Measurements from ENCODE around the gene TRIM52. TPM values are rescaled to one million over a fixed set of nuclear protein-coding genes. Genes with fewer than 3 reads are reported as not detected.

Gene TRIM52
- total and polyA plus RNA-seq, 9 of the 15 experiments (the other 6 are each of a cell fraction or from before 2014, with no cell fraction given) = 3.3 to 21.9 (median 13.5) TPM

- TF ChIP-seq, protein P1, sequence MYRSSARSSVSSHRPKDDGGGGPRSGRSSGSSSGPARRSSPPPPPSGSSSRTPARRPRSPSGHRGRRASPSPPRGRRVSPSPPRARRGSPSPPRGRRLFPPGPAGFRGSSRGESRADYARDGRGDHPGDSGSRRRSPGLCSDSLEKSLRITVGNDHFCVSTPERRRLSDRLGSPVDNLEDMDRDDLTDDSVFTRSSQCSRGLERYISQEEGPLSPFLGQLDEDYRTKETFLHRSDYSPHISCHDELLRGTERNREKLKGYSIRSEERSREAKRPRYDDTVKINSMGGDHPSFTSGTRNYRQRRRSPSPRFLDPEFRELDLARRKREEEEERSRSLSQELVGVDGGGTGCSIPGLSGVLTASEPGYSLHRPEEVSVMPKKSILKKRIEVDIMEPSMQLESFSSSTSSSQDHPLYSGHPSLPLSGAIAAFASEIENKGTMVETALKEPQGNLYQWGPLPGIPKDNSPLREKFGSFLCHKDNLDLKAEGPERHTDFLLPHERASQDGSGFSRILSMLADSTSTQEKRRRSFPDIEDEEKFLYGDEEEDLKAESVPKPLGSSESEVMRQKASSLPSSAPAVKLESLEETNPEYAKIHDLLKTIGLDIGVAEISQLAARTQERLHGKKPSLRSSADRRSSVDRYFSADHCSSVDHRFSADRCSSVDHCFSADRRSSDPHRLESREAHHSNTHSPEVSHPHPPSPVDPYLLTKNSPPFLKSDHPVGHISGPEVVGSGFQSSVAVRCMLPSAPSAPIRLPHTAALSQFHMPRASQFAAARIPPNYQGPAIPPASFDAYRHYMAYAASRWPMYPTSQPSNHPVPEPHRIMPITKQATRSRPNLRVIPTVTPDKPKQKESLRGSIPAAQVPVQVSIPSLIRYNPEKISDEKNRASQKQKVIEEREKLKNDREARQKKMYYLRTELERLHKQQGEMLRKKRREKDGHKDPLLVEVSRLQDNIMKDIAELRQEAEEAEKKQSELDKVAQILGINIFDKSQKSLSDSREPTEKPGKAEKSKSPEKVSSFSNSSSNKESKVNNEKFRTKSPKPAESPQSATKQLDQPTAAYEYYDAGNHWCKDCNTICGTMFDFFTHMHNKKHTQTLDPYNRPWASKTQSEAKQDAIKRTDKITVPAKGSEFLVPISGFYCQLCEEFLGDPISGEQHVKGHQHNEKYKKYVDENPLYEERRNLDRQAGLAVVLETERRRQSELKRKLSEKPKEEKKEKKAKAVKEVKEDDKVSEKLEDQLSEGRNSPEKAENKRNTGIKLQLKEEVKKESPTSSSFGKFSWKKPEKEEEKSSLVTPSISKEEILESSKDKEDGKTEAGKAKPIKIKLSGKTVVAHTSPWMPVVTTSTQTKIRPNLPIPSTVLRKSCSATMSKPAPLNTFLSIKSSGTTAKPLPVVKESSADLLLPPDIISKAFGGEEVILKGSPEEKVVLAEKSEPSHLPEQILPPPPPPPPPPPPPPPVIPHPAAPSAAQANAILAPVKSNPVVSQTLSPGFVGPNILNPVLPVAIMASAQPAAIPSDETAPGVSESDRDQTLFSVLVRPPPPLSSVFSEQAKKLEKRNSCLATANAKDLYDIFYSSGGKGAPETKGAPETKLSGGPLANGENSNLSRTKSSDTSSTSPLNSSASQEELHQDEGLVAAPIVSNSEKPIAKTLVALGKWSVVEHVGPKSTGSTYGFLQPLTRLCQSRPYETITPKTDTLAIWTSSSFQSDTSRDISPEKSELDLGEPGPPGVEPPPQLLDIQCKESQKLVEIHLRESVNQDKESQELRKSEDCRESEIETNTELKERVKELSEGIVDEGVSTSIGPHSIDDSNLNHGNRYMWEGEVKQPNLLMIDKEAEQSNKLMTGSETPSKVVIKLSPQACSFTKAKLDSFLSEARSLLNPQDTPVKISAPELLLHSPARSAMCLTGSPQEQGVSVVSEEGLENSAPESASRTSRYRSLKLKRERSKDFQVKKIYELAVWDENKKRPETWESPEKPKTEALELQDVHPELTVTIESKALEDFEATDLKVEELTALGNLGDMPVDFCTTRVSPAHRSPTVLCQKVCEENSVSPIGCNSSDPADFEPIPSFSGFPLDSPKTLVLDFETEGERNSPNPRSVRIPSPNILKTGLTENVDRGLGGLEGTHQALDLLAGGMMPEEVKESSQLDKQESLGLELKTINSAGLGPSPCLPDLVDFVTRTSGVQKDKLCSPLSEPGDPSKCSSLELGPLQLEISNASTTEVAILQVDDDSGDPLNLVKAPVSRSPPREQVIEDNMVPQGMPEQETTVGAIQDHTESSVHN (IDR thresholded peaks at IDR 0.05; ENCODE audit: borderline replicate concordance in 1 of 2, low read depth in 1 of 2) = no peak
- TF ChIP-seq ZBTB43 (CRISPR knock-in tag; IDR thresholded peaks at IDR 0.05) (no peak), NCOA1 (IDR thresholded peaks at IDR 0.05; ENCODE audit: low read depth) (no peak), NFATC3 (IDR thresholded peaks at IDR 0.05) (no peak), ZNF518B (CRISPR knock-in tag; IDR thresholded peaks at IDR 0.05) (no peak), DACH1 (IDR thresholded peaks at IDR 0.05; ENCODE audit: partially characterized antibody) (no peak), GABPB1 (CRISPR knock-in tag; IDR thresholded peaks at IDR 0.05) (0 out of 2 replicates have a peak, but pooled peaks have one; percentile 2), XRCC3 (IDR thresholded peaks at IDR 0.05) (no peak), MEIS2 (IDR thresholded peaks at IDR 0.05; ENCODE audit: partially characterized antibody) (no peak), MAZ (CRISPR knock-in tag; conservative IDR thresholded peaks at IDR 0.05 in 1 of 2, IDR thresholded peaks at IDR 0.05 in 1 of 2) (no peak; a peak in 2 of 4 replicates), RAD21 (CRISPR knock-in tag; conservative IDR thresholded peaks at IDR 0.05 in 1 of 2, IDR thresholded peaks at IDR 0.05 in 1 of 2) (no peak; a peak in 1 of 4 replicates)
- TF ChIP-seq, protein P2, sequence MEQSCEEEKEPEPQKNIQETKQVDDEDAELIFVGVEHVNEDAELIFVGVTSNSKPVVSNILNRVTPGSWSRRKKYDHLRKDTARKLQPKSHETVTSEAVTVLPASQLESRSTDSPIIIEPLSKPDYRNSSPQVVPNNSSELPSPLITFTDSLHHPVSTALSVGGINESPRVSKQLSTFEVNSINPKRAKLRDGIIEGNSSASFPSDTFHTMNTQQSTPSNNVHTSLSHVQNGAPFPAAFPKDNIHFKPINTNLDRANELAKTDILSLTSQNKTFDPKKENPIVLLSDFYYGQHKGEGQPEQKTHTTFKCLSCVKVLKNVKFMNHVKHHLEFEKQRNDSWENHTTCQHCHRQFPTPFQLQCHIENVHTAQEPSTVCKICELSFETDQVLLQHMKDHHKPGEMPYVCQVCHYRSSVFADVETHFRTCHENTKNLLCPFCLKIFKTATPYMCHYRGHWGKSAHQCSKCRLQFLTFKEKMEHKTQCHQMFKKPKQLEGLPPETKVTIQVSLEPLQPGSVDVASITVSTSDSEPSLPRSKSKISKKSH (CRISPR knock-in tag; IDR thresholded peaks at IDR 0.05) = no peak
Measured at GRCh38 chr5:181207214-181207959, 53.6 kb downstream of the TRIM52 start (continued).
